Measurements from ENCODE around the gene PRRC1.

Gene PRRC1

GRCh38 chr5:127582773-127583370 is 65.4 kb downstream of the PRRC1 start:
- DNase-seq, result no peak

DNA sequence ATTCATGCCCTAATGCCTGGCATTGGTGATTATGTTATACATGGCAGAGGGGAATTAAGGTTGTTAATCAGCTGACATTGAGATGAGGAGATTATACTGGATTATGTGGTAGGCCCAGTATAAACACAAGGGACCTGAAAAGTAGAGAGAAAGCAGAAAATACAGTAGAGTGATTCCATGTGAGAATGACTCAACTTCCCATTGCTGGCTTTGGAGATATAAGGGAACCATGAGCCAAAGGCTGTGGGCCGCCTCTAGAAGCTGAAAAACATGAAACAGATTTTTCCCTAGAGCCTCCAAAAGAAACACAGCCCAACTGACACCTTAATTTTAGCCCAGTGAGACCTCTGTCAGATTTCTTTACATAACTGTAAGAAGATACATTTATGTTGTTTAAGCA is 66.4 kb downstream of the PRRC1 start:
- DNase-seq, result no peak

GRCh38 chr5:127585661-127586060 is 68.2 kb downstream of the PRRC1 start:
- DNase-seq, result no peak

- DNase-seq, result no peak
Measured at GRCh38 chr5:127586066-127586770, 68.8 kb downstream of the PRRC1 start.

GRCh38 chr5:127586811-127587210 is 69.4 kb downstream of the PRRC1 start:
- no peak for DNase-seq

DNA sequence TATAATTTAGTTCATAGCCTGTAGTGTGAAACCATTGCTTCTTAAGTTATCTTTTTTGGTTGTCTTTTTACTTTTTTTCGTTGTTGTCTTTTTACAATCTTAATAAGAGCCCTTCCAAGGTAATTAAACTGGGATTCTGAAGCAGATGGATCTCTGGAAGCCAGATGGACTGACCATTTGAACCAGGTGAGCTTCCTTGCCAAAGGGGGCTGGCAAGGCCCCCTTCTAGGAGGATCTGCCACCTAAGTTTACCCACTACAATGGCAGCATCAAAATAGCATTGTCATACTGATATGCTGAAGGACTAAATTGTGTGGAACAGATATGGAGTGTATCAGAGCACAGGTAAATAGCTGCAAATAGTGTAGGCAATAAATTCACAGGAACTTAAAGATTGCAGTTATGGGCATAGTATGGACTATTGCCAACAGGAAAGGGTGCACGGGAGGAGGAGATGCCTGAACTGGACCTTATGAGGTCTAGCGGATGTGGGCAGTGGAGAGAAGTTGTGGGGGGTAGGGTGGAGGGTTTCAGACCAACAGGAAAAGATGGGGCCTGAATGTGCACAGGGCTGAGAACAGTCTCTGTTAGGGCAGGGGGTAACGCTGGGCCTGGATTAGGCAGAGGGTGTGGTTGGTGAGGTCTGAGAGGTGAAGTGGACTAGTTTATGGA is 69.9 kb downstream of the PRRC1 start:
- DNase-seq, result no peak

GRCh38 chr5:127588368-127588767 is 70.9 kb downstream of the PRRC1 start:
- no peak for DNase-seq

DNA sequence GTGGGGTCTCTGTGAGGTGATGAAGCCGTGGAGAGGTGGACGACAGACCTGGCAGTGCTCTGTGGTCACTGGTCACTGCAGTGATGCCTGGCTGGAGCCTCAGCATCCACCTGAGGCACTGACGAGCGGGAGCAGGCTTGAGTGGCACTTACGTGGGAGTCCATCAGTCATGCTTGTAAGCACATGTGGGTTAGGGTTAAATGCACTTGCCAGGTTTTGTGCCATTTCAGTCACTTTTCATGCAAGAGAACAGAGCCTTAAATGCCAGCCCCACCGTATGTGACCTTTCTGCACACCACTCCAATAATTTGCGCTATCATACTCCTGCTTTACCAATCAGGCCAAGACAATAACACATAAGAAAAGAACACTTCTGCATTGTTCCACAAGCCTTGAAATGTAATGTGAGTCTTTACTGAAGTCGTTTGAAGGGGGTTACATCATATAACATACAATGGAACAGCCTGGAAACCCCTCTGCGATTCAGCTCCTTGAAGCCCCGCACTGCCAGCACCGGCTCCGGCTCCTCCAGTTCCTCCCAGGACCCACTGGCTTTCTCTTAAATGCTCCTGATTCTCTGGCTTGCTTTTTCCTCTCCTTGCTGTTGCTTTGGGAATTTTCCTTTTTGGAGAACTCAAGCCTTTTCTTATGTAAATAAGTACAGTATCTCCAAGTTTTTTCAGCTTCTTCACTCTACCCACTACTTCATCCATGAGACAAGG is 72.0 kb downstream of the PRRC1 start:
- no peak for DNase-seq

DNA sequence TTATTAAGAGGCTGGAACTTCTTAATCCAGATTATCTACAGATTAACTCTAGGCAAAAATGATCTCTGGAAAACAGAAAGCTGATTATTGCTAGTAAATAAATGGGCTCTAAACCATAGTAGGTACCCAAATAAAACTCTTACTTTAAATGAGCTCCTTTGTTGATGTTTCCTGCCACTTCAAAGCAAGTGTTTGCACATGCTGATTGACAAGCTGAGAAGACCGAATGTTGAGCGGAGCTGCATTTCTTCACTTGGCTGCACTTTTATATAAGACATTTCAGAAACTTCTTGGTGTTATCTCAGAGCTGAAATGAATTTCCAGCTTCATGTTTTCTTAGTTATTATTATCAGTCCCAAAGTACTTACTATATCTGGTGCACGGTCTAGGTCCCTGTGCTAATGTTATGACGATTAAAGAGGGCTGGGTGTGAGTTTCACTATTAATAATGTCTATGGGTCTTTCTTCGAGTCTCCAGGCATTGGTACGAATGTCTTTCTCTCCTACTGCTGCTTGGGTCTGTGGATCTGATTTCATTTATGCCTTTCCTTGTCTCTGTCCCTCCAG is 72.8 kb downstream of the PRRC1 start:
- no peak for DNase-seq

- no peak for DNase-seq
Measured at GRCh38 chr5:127595484-127596368, 78.3 kb downstream of the PRRC1 start.

DNA sequence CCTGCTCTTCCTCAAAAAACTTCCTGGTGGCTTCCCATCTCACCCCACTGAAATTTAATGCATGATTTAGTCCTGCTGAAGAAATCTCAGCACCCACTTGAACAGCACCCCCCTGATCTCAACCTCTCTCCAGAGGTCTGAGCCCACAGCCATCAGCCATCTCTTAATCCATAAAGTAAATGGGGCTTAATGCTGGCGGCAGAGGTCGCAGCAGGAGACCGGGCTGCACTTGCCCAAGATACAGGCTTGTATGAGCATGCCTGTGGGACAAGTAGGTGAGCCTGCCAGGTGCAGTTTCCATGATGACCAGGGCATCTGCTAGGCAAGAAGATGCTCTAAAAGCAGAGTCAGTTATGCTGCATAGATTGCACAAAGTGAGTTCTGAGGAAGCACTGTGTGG is 79.1 kb downstream of the PRRC1 start:
- DNase-seq, result no peak

GRCh38 chr5:127599320-127599719 is 81.9 kb downstream of the PRRC1 start:
- DNase-seq, result no peak

DNA sequence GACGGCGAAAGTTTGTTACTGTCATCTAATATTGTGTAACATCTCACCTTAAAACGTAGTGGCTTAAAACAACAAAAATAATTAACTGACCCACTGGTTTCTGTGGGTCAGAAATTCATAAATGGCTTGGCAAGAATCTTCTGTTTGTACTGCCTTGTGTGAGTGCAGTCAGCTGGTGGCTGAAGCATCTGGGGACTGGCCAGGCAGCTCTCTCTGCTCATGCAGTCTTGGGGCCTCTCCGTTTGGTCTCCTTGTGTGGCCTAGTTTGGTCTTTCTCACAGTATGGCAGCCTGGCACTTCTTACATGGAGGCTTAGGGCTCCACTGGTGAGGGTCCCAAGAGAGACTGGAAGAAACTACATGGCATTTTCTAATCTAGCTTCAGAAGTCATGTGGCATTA is 82.4 kb downstream of the PRRC1 start:
- no peak for DNase-seq

GRCh38 chr5:127601111-127601510 is 83.7 kb downstream of the PRRC1 start:
- no peak for DNase-seq

DNA sequence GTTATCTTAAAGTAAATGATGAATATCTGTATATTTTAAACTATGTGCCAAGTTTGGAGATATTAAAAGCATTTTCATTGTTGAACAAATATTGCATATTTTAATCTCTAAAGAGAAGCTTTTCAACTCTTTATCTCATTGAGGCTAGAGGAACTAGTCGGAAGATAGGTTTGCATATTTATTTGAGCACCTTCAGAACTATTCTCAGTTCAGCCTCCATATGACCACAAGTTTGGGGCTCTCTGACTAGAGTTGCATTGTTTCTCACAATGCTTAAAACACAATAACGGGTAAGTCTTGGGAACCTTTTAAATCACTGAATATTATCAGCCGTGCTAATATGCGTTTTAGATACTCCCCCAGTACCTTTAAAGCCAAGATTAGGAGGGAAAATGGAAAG is 84.2 kb downstream of the PRRC1 start:
- no peak for DNase-seq

DNA sequence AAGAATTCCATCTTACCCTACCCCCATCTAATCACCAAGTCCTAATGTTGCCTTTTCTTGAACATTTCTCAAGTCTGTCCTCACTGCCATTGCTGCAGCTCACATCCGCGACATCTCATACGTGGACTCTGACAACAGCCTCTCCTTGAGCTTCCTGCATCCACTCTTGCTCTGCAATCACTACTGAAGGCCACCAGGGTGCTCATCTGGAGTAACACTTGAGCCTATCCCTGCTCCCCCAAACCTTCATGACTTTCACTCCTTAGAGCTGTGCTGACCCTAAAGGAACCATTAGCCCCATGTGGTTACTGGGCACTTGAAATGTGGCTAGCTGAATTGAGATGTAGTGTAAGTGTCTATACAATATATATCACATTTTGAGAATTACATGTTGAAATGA is 85.0 kb downstream of the PRRC1 start:
- no peak for DNase-seq

GRCh38 chr5:127602896-127603844 is 85.7 kb downstream of the PRRC1 start:
- DNase-seq, result no peak

Measured in fibroblast of skin of back (primary cell).